Measurements from ENCODE around the gene CIART.

Gene CIART

GRCh38 chr1:150262388-150263320, 19.7 kb upstream of the CIART start:
- peak overlapping the region; percentile 80 for H3K27ac ChIP-seq
- DNase-seq (ENCODE audit: low spot score): peak; percentile 59
- ChIA-PET POLR2A (ENCODE audit: low non-redundant PET) (no interaction called here), CTCF (no interaction called here)
- TF ChIP-seq CTCF (conservative IDR thresholded peaks at IDR 0.05; ENCODE audit: low read depth): no peak

GRCh38 chr1:150263549-150263948, 18.8 kb upstream of the CIART start:
- peak overlapping the region; percentile 80 for H3K27ac ChIP-seq
- DNase-seq (ENCODE audit: low spot score): no peak
- no peak for TF ChIP-seq CTCF (conservative IDR thresholded peaks at IDR 0.05; ENCODE audit: low read depth)
- POLR2A ChIA-PET (ENCODE audit: low non-redundant PET): interaction anchor here (0.6 kb wide), 1 partner anchor 77 kb away, joined by 9 read pairs; no protein-coding TSS in a partner anchor
- CTCF ChIA-PET: no interaction called here

GRCh38 chr1:150267896-150268295, 14.5 kb upstream of the CIART start:
- ChIA-PET POLR2A (ENCODE audit: low non-redundant PET) (no interaction called here), CTCF (no interaction called here)
- DNase-seq (ENCODE audit: low spot score): no peak
- TF ChIP-seq CTCF (conservative IDR thresholded peaks at IDR 0.05; ENCODE audit: low read depth): no peak
- H3K27ac ChIP-seq: peak overlapping the region; percentile 84

GRCh38 chr1:150268340-150268704, 14.0 kb upstream of the CIART start:
- ChIA-PET CTCF (interaction anchor here (0.6 to 1.3 kb wide), 2 partner anchors 11 to 13 kb away, joined by 3 to 5 read pairs; partner anchors contain the start of gene CA14), POLR2A (ENCODE audit: low non-redundant PET) (interaction anchor here (0.6 kb wide), 1 partner anchor 23 kb away, joined by 3 read pairs; no protein-coding TSS in a partner anchor)
- peak; percentile 32 for DNase-seq (ENCODE audit: low spot score)
- H3K27ac ChIP-seq: peak overlapping the region; percentile 84
- no peak for TF ChIP-seq CTCF (conservative IDR thresholded peaks at IDR 0.05; ENCODE audit: low read depth)

- peak within 1 kb of the TSS; percentile 84 for H3K27ac ChIP-seq
- CTCF ChIA-PET: interaction anchor here (0.6 to 1.3 kb wide), 2 partner anchors 11 to 13 kb away, joined by 3 to 5 read pairs; partner anchors contain the start of gene CA14
- DNase-seq (ENCODE audit: low spot score): peak; percentile 98
- POLR2A ChIA-PET (ENCODE audit: low non-redundant PET): interaction anchor here (0.6 kb wide), 1 partner anchor 24 kb away, joined by 3 read pairs; no protein-coding TSS in a partner anchor
- TF ChIP-seq CTCF (conservative IDR thresholded peaks at IDR 0.05; ENCODE audit: low read depth): no peak
These were observed 13.5 kb upstream of the CIART start, which contains the start of gene APH1A for GRCh38 chr1:150268705-150269403. Gene APH1A, minus strand, starts transcription at chr1:150269016. Its CDS starts 206 bp downstream, at chr1:150268810.

GRCh38 chr1:150269451-150269850, 12.9 kb upstream of the CIART start:
- H3K27ac ChIP-seq: peak overlapping the region; percentile 84
- no peak for DNase-seq (ENCODE audit: low spot score)
- ChIA-PET CTCF (interaction anchor here (0.5 to 1.3 kb wide), 2 partner anchors 12 to 82 kb away, joined by 5 read pairs; no protein-coding TSS in a partner anchor), POLR2A (ENCODE audit: low non-redundant PET) (no interaction called here)
- no peak for TF ChIP-seq CTCF (conservative IDR thresholded peaks at IDR 0.05; ENCODE audit: low read depth)

All from RWPE1 (cell line).